Measurements from ENCODE around the gene B4GALT3.

The B4GALT3 gene

DNA sequence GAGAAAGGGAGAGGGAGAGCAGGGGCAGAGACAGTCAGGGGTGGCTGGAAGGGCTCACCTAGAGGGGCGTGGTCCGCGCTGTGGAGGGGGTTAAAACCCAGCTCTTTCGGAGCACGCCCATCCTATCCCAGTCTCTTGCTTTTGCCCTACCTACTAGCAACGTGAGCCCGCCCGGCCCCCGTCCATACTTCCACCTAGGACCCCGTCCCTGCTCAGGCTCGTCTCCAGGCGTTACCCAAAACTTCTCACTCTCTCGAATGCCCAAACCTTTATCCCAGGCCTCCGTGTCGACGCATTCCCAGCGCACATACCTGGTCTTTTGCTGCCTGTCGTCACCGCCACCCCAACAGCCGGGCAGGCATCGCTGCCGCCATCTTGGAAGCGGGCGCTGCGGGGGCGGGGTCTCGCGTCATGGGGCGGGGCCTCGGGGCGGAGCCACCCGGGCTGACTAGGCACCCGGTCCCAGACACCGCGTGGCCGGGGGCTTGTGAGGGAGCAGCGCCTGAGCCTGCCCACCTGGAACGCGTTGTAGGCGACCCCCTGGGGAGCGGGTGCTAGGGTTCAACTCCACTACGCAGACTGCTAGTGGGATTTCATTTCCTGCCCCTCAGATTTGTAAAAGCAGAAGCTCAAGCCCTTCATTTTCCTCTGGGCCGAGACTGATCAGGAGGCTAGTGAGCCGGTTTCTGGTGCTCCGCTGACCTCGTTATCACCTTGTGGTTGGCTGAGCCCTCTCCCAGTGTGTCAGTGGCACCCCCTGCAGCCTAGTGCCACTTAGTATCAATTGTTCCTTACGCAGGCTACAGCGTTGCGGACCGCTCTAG lies at the start of gene B4GALT3:
Gene B4GALT3 (minus strand): TSS at position 396 of the 824 bp plus-strand sequence. CDS start 1,447 bp downstream, outside the sequence.
- TF ChIP-seq CTCF (conservative IDR thresholded peaks at IDR 0.05), result peak; percentile 19
- H3K27ac ChIP-seq, result peak within 1 kb of the TSS; percentile 74

DNA sequence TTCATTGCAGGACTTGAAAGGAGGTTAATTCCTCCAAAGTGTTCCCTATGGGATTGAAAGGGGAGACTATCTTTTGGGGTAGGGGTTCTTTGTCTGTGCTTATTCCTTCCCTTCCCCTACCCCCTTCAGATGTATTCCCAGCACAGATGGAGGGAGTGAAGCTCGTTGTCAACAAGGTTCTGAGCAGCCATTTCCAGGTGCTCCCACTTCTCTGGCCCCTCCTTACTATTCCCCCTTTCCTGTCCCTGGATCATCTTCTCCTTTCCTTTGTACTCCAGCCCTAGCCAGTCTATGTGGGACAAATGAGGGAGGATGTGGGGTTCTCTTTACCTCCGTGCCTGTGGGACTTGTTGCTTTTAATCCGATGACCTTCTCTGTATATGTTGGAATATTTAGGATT lies 49.5 kb upstream of the B4GALT3 start:
- H3K27ac ChIP-seq, result peak overlapping the region; percentile 76
- TF ChIP-seq CTCF (conservative IDR thresholded peaks at IDR 0.05), result no peak

- H3K27ac ChIP-seq, result peak overlapping the region; percentile 76
- TF ChIP-seq CTCF (conservative IDR thresholded peaks at IDR 0.05), result no peak
Measured at GRCh38 chr1:161226320-161226711, 49.0 kb upstream of the B4GALT3 start.

DNA sequence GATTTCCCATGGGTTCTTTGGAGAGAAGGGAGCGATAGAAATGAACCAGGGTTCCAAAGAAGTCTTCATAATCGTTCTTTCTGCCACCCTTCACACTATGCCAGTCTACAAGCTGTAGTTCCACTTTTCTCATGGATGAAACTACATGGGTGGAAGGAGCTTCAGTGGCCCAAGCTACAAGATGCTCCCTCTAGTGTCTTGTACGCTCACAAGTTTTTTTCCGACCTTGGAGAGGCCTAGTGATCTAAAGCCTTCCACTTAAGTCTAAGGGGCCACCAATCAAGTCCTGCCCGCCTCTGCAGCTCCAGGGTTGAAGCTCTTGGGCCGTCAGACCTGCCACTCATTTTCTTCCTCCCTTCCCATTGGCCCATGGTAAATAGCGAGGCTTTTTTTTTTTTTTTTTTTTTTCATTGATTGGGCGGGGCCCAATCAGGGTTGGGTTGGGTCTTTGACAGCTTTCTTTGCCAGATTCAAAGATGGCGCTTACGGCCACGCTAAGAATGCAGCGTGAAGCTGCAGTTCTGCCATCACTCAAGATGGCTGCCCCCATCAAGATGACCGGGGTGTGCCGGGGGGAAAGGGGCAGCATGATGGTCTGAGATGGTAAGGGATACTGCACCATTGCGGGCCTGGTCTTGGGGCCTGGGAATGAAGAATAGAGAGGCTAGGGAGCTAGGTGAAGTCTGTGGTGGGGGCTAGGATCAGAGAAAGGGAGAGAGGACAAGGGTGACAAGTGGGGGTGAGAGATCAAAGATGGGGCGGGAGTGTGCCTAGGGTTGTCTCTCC lies 48.4 kb upstream of the B4GALT3 start, which contains the start of gene TOMM40L:
Gene TOMM40L (plus strand): TSS at position 527 of the 786 bp plus-strand sequence. CDS start 430 bp downstream, outside the sequence.
- H3K27ac ChIP-seq, result peak within 1 kb of the TSS; percentile 76
- TF ChIP-seq CTCF (conservative IDR thresholded peaks at IDR 0.05), result peak; percentile 69

GRCh38 chr1:161225178-161225533 lies 47.8 kb upstream of the B4GALT3 start:
- TF ChIP-seq CTCF (conservative IDR thresholded peaks at IDR 0.05), result no peak
- H3K27ac ChIP-seq, result peak overlapping the region; percentile 76

DNA sequence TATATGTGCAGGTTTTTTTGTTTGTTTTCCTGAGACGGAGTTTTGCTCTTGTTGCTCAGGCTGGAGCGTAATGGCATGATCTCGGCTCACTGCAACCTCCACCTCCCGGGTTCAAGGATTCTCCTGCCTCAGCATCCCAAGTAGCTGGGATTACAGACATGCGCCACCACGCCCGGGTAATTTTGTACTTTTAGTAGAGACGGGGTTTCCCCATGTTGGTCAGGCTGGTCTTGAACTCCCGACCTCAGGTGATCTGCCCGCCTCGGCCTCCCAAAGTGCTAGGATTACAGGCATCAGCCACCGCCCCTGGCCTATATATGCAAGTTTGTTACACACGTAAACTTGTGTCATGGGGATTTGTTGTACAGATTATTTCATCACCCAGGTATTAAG lies 47.4 kb upstream of the B4GALT3 start:
- H3K27ac ChIP-seq, result peak overlapping the region; percentile 76; the same call in 1 of the 2 replicates

DNA sequence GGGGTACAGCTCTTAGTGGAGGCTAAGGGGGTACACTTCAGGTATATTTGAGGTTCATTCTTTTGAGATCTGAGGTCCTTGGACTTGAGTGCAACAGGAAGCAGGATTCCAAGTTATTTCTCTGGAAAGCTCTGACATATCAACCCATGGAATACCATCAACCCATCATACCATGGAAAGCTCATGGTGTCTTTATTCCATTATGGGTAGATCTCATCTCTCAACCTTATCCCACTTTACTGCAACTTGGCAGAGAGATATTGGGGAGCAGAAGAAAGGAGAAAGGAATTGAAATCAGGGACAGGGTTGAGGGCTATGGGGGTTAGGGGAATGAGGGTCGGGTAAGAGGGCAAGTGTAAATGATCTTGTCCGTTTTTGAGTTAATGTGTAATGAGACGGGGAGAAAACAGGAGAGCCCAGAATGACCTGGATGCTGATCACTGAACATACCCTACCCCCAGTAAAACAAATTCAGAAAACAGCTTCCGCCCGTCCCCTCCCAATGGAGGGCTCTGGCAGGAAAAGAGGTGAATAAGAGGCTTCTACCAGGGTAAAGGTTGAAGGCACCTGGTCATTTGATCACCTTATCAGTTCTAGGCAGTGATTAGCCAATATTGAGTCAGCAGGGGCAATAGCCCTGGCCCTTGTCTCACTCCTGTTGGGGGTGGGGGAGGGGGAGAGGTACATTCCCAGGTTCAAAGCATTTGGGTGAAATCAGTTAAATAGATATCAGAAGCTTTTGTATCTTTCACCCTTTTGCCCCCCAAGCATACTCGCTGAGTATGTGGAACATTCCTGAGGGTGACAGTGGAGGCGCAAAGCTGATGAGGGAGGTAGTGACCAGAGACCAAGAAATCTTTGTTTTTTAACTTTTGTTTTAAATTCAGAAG lies 46.7 kb upstream of the B4GALT3 start:
- no peak for TF ChIP-seq CTCF (conservative IDR thresholded peaks at IDR 0.05)

More for the DNA sequence above, 46.7 kb upstream of the B4GALT3 start:
- no peak overlapping the region for H3K27ac ChIP-seq

Data from VCaP (cell line).